Endodermal cell (in vitro differentiated cells): ENCODE results near the gene AWAT1. TPM values are rescaled to one million over a fixed set of nuclear protein-coding genes. Genes with fewer than 3 reads are reported as not detected.
"Not testable (repeated sequence)": the region's sequence is repeated elsewhere in the genome, so short reads cannot be mapped to it uniquely, and the experiment has no call there.

Experiments
- DNase-seq: peaks from one replicate; pipeline ENCODE4 v3.0.0-alpha.2; 2017
- H3K27ac ChIP-seq: 2 replicates; pipeline ENCODE4 v1.5.1; 2013; ENCODE audit warnings: mild to moderate bottlenecking, low read depth, low read length, moderate library complexity
- H3K27me3 ChIP-seq: 2 replicates; pipeline ENCODE4 v1.6.1; 2013; ENCODE audit warnings: mild to moderate bottlenecking, low read length, moderate library complexity; ENCODE audit not compliant: insufficient read depth, control insufficient read depth, poor library complexity, severe bottlenecking
- H3K36me3 ChIP-seq: 2 replicates; pipeline ENCODE4 v1.7.0; 2013; ENCODE audit warnings: mild to moderate bottlenecking, low read length, moderate library complexity; ENCODE audit not compliant: control insufficient read depth, insufficient read depth
- H3K4me1 ChIP-seq: one replicate; pipeline ENCODE4 v1.7.0; 2013; ENCODE audit warnings: low read length; ENCODE audit not compliant: control insufficient read depth, insufficient read depth
- H3K4me3 ChIP-seq: 2 replicates; pipeline ENCODE4 v1.5.1; 2013; ENCODE audit warnings: mild to moderate bottlenecking, low read length, moderate library complexity
- H3K9ac ChIP-seq: 2 replicates; pipeline ENCODE4 v1.6.1; 2013; ENCODE audit warnings: mild to moderate bottlenecking, low read length, moderate library complexity; ENCODE audit not compliant: poor library complexity, severe bottlenecking; ENCODE audit errors: extremely low read depth
- H3K9me3 ChIP-seq: 2 replicates; pipeline ENCODE4 v1.6.1; 2013; ENCODE audit warnings: mild to moderate bottlenecking, low read length, moderate library complexity; ENCODE audit not compliant: control insufficient read depth
- H3K27ac Mint-ChIP-seq: 2 replicates; pipeline ENCODE4 v1.8.0; 2020; ENCODE audit warnings: mixed read lengths
- H3K27me3 Mint-ChIP-seq: 2 replicates; pipeline ENCODE4 v1.8.0; 2021; ENCODE audit warnings: mild to moderate bottlenecking, mixed read lengths; ENCODE audit not compliant: insufficient read depth
- H3K36me3 Mint-ChIP-seq: 2 replicates; pipeline ENCODE4 v1.8.0; 2020; ENCODE audit warnings: low read depth, mixed read lengths
- H3K4me1 Mint-ChIP-seq: 2 replicates; pipeline ENCODE4 v1.8.0; 2020; ENCODE audit warnings: mixed read lengths
- H3K4me3 Mint-ChIP-seq: 2 replicates; pipeline ENCODE4 v1.8.0; 2020; ENCODE audit warnings: mild to moderate bottlenecking, moderate library complexity, mixed read lengths
- H3K9me3 Mint-ChIP-seq: 2 replicates; pipeline ENCODE4 v1.8.0; 2020; ENCODE audit warnings: mild to moderate bottlenecking, mixed read lengths
- CTCF ChIP-seq: fragments of 200-600 bp; sonication (generic); conservative IDR thresholded peaks from 2 replicates; pipeline ENCODE4 v1.5.0; 2021; ENCODE audit warnings: antibody characterized with exemption, mild to moderate bottlenecking
- WGBS, 2 experiments: methylation state at CpG; one replicate each; pipeline versions ENCODE4 v1.1.5 to v1.1.7; 2013; ENCODE audit warnings: missing lambda C conversion rate in 2 of 2, mixed read lengths in 1 of 2; ENCODE audit not compliant: insufficient coverage in 1 of 2, insufficient read length in 1 of 2; 5-methylcytosine and 5-hydroxymethylcytosine counted together
- total RNA-seq, 2 donors: library from RNA; stranded (reverse); fragmentation: NEBNext Ultra II Directional in 1 of 2; extraction: Animal tissue kit (Norgen Biotek cat#: 25700) in 1 of 2; gene quantifications; 2 replicates in 1 of 2; 3 replicates in 1 of 2; pipeline ENCODE4 v1.2.1, GENCODE V29; 2021

The AWAT1 gene
- total RNA-seq, 2 donors from 2014 or later = not detected

GRCh38 chrX:70274029-70274428, 39.6 kb downstream of the AWAT1 start:
- H3K9me3 Mint-ChIP-seq = peaks cover 55% of the 10 kb centered on the region

GRCh38 chrX:70279081-70279480, 44.6 kb downstream of the AWAT1 start:
- no peak for DNase-seq
- Histone ChIP-seq H3K4me3 (no peak overlapping the region), H3K9me3 (no peaks in the 10 kb centered on the region), H3K9ac (no peak overlapping the region), H3K27me3 (no peaks in the 10 kb centered on the region), H3K4me1 (no peaks in the 10 kb centered on the region), H3K36me3 (no peaks in the 10 kb centered on the region), H3K27ac (no peak overlapping the region)
- Mint-ChIP-seq H3K9me3 (peaks cover 71% of the 10 kb centered on the region), H3K27ac (no peak overlapping the region), H3K4me3 (no peak overlapping the region), H3K36me3 (peaks cover 9% of the 10 kb centered on the region), H3K27me3 (no peaks in the 10 kb centered on the region), H3K4me1 (peaks cover 1% of the 10 kb centered on the region)
- WGBS, 2 experiments = 90% methylated on average over 3 of the region's 3 CpGs; no CpG with 5 or more reads in 1 of the 2 experiments
- no peak for TF ChIP-seq CTCF

More at GRCh38 chrX:70274029-70274428, 39.6 kb downstream of the AWAT1 start:
- TF ChIP-seq CTCF = peak; percentile 28
- WGBS, 2 experiments = 91 to 100% methylated on average over 2 to 7 of the region's 7 CpGs
- H3K4me1 ChIP-seq, H3K27ac ChIP-seq, H3K36me3 ChIP-seq, H3K4me3 Mint-ChIP-seq, H3K27ac Mint-ChIP-seq, H3K9ac ChIP-seq, H3K4me3 ChIP-seq, H3K9me3 ChIP-seq, H3K4me1 Mint-ChIP-seq, H3K27me3 ChIP-seq, H3K27me3 Mint-ChIP-seq, H3K36me3 Mint-ChIP-seq, DNase-seq: not testable (repeated sequence)

- Mint-ChIP-seq H3K9me3 (peaks cover 67% of the 10 kb centered on the region), H3K27me3 (no peaks in the 10 kb centered on the region), H3K27ac (no peak overlapping the region), H3K4me3 (no peak overlapping the region), H3K4me1 (peaks cover 2% of the 10 kb centered on the region), H3K36me3 (peaks cover 9% of the 10 kb centered on the region)
- Histone ChIP-seq H3K27me3 (no peaks in the 10 kb centered on the region), H3K36me3 (no peaks in the 10 kb centered on the region), H3K4me1 (no peaks in the 10 kb centered on the region), H3K27ac (no peak overlapping the region), H3K9me3 (no peaks in the 10 kb centered on the region), H3K9ac (no peak overlapping the region), H3K4me3 (no peak overlapping the region)
- WGBS, 2 experiments = 85% methylated on average over 3 of the region's 3 CpGs; no CpG with 5 or more reads in 1 of the 2 experiments
- no peak for TF ChIP-seq CTCF
- DNase-seq = no peak
These were observed 46.1 kb downstream of the AWAT1 start for GRCh38 chrX:70280573-70280972.
